H1 (cell line): Measurements from ENCODE around the gene CASP9. TPM values are rescaled to one million over a fixed set of nuclear protein-coding genes. Genes with fewer than 3 reads are reported as not detected.
"Not testable (repeated sequence)": the region's sequence is repeated elsewhere in the genome, so short reads cannot be mapped to it uniquely, and the experiment has no call there.

Experiments
- CTCF ChIA-PET: fragments of 300-600 bp; sonication (Branson Sonifier 250); formaldehyde crosslinking; loops from one replicate; lab custom pipeline; 2021; ENCODE audit not compliant: partially characterized antibody; lab: Charles Lee
- POLR2A ChIA-PET: fragments of 300-600 bp; sonication (Branson Sonifier 250); formaldehyde crosslinking; loops from one replicate; lab custom pipeline; 2021; ENCODE audit warnings: inconsistent platforms; ENCODE audit not compliant: partially characterized antibody; lab: Charles Lee
- DNase-seq, 2 experiments: peaks; one replicate each; pipeline versions ENCODE4 v3.0.0 to v3.0.0-alpha.2; 2010 to 2022; ENCODE audit warnings: low spot score in 2 of 2, low read depth in 1 of 2, mixed read lengths in 1 of 2
- FAIRE-seq: peaks from 2 replicates; lab custom pipeline; 2011; peaks lifted over from hg19 to GRCh38; lab: Jason Lieb, UNC
- H2AFZ ChIP-seq: 2 replicates; pipeline ENCODE4 v1.8.1; 2012; ENCODE audit warnings: low read length, inconsistent platforms
- H2AK5ac ChIP-seq: 2 replicates; pipeline ENCODE4 v1.6.1; 2013; ENCODE audit warnings: low read depth, low read length
- H2BK120ac ChIP-seq: replicated peaks from 2 replicates; pipeline ENCODE3; 2013; ENCODE audit warnings: low read depth, low read length, inconsistent platforms
- H2BK12ac ChIP-seq: 2 replicates; pipeline ENCODE4 v1.6.1; 2013; ENCODE audit warnings: low read depth, low read length
- H2BK15ac ChIP-seq: 2 replicates; pipeline ENCODE4 v1.6.1; 2013; ENCODE audit warnings: low read length
- H2BK20ac ChIP-seq: 2 replicates; pipeline ENCODE4 v1.6.1; 2013; ENCODE audit warnings: low read length
- H2BK5ac ChIP-seq: 2 replicates; pipeline ENCODE4 v1.6.1; 2013; ENCODE audit warnings: low read depth, low read length
- H3K14ac ChIP-seq: 2 replicates; pipeline ENCODE4 v1.6.1; 2013; ENCODE audit warnings: inconsistent platforms; ENCODE audit not compliant: insufficient read length
- H3K18ac ChIP-seq: 2 replicates; pipeline ENCODE4 v1.6.1; 2013; ENCODE audit warnings: low read length; ENCODE audit errors: extremely low read depth
- H3K23ac ChIP-seq: 2 replicates; pipeline ENCODE4 v1.6.1; 2013; ENCODE audit warnings: inconsistent platforms; ENCODE audit not compliant: insufficient read length
- H3K23me2 ChIP-seq: 2 replicates; pipeline ENCODE4 v1.6.1; 2013; ENCODE audit warnings: low read depth, low read length
- H3K27ac ChIP-seq: 2 replicates; pipeline ENCODE4 v1.6.1; 2011; ENCODE audit warnings: low read depth, low read length, inconsistent platforms
- H3K27me3 ChIP-seq, 4 experiments: replicated peaks in 1 of 4; 1 replicate in 1 of 4; 2 replicates in 3 of 4; pipeline versions ENCODE4 v1.6.1 to v1.8.1; 2011 to 2013; ENCODE audit warnings: low read length in 3 of 4, mild to moderate bottlenecking in 3 of 4, inconsistent platforms in 2 of 4, mixed read lengths in 2 of 4, moderate library complexity in 1 of 4; ENCODE audit not compliant: control insufficient read depth in 3 of 4, insufficient read depth in 3 of 4; ENCODE audit errors: extremely low read depth in 1 of 4
- H3K36me3 ChIP-seq, 4 experiments: 2 replicates each; pipeline versions ENCODE4 v1.6.1 to v1.8.1; 2011 to 2013; ENCODE audit warnings: mild to moderate bottlenecking in 4 of 4, low read length in 3 of 4, moderate library complexity in 2 of 4, control low read depth in 1 of 4, inconsistent platforms in 1 of 4; ENCODE audit not compliant: insufficient read depth in 4 of 4, control insufficient read depth in 2 of 4
- H3K4ac ChIP-seq: replicated peaks from 2 replicates; pipeline ENCODE3; 2013; ENCODE audit warnings: low read length, low read depth, mixed read lengths, inconsistent platforms; ENCODE audit not compliant: insufficient read length
- H3K4me1 ChIP-seq, 4 experiments: replicated peaks in 1 of 4; 1 replicate in 1 of 4; 2 replicates in 3 of 4; pipeline versions ENCODE4 v1.6.1 to v1.8.1; 2011 to 2013; ENCODE audit warnings: low read length in 3 of 4, inconsistent platforms in 2 of 4, mixed read lengths in 1 of 4; ENCODE audit not compliant: insufficient read depth in 4 of 4, control insufficient read depth in 3 of 4
- H3K4me2 ChIP-seq, 2 experiments: 2 replicates each; pipeline versions ENCODE4 v1.6.1 to v1.8.1; 2011 to 2013; ENCODE audit warnings: low read depth in 2 of 2, low read length in 2 of 2, control low read depth in 1 of 2, inconsistent platforms in 1 of 2, mild to moderate bottlenecking in 1 of 2; ENCODE audit not compliant: insufficient read depth in 1 of 2
- H3K4me3 ChIP-seq, 4 experiments: fragments of 200-600, 300-600 bp in 1 of 4; sonication (generic), shearing (Covaris generic), sonication (Bioruptor Twin) in 1 of 4; 2 replicates each; pipeline versions ENCODE4 v1.5.1 to v1.8.1; 2011 to 2016; ENCODE audit warnings: low read length in 4 of 4, low read depth in 3 of 4, control low read depth in 2 of 4, inconsistent platforms in 2 of 4, mild to moderate bottlenecking in 2 of 4, mixed read lengths in 1 of 4, moderate library complexity in 1 of 4; ENCODE audit not compliant: insufficient read depth in 2 of 4; ENCODE audit errors: extremely low read depth in 1 of 4
- H3K56ac ChIP-seq: replicated peaks from 2 replicates; pipeline ENCODE3; 2013; ENCODE audit warnings: low read depth, mild to moderate bottlenecking, mixed read lengths, low read length, inconsistent platforms; ENCODE audit not compliant: insufficient read length
- H3K79me1 ChIP-seq: 2 replicates; pipeline ENCODE4 v1.6.1; 2013; ENCODE audit warnings: low read depth, low read length, control low read depth
- H3K79me2 ChIP-seq, 2 experiments: 2 replicates each; pipeline versions ENCODE4 v1.6.1 to v1.8.1; 2012 to 2013; ENCODE audit warnings: low read length in 2 of 2, mild to moderate bottlenecking in 2 of 2, inconsistent platforms in 1 of 2; ENCODE audit not compliant: insufficient read depth in 2 of 2, control insufficient read depth in 1 of 2
- H3K9ac ChIP-seq, 4 experiments: replicated peaks in 1 of 4; 1 replicate in 1 of 4; 2 replicates in 3 of 4; pipeline versions ENCODE4 v1.6.1 to v1.8.1; 2011 to 2013; ENCODE audit warnings: low read depth in 3 of 4, low read length in 3 of 4, control low read depth in 2 of 4, mild to moderate bottlenecking in 2 of 4, moderate library complexity in 2 of 4, inconsistent platforms in 1 of 4; ENCODE audit errors: extremely low read depth in 1 of 4
- H3K9me3 ChIP-seq, 2 experiments: 2 replicates each; pipeline versions ENCODE4 v1.6.1 to v1.8.1; 2012 to 2013; ENCODE audit warnings: mild to moderate bottlenecking in 2 of 2, moderate library complexity in 2 of 2, control low read depth in 1 of 2, inconsistent platforms in 1 of 2, low read depth in 1 of 2, low read length in 1 of 2, mixed read lengths in 1 of 2; ENCODE audit not compliant: insufficient read depth in 2 of 2
- H4K20me1 ChIP-seq, 2 experiments: replicated peaks in 1 of 2; 2 replicates each; pipeline versions ENCODE3 to v1.8.1; 2011 to 2013; ENCODE audit warnings: inconsistent platforms in 2 of 2, low read length in 2 of 2, mild to moderate bottlenecking in 1 of 2; ENCODE audit not compliant: insufficient read depth in 2 of 2, control insufficient read depth in 1 of 2
- H4K5ac ChIP-seq: 2 replicates; pipeline ENCODE4 v1.6.1; 2013; ENCODE audit warnings: low read length, low read depth, mixed read lengths, inconsistent platforms; ENCODE audit not compliant: insufficient read length
- H4K8ac ChIP-seq: 2 replicates; pipeline ENCODE4 v1.8.0; 2013; ENCODE audit warnings: mild to moderate bottlenecking, moderate library complexity, low read length, inconsistent platforms; ENCODE audit not compliant: insufficient read depth; ENCODE audit errors: extremely low read depth
- H4K91ac ChIP-seq: replicated peaks from 2 replicates; pipeline ENCODE3; 2013; ENCODE audit warnings: low read length, mixed read lengths, inconsistent platforms; ENCODE audit not compliant: insufficient read length
- BACH1 ChIP-seq: IDR thresholded peaks from 2 replicates; pipeline ENCODE4 v1.6.1; 2012; ENCODE audit warnings: low read length, improper control_type of control experiment
- HDAC6 ChIP-seq: IDR thresholded peaks from one replicate; pipeline ENCODE4 v1.7.1; 2012; ENCODE audit warnings: low read depth, mild to moderate bottlenecking, inconsistent platforms, low read length, moderate library complexity
- POU5F1 ChIP-seq: IDR thresholded peaks from 2 replicates; pipeline ENCODE4 v1.6.1; 2011; ENCODE audit warnings: low read depth, mild to moderate bottlenecking, low read length, moderate library complexity
- SIRT6 ChIP-seq: IDR thresholded peaks from one replicate; pipeline ENCODE4 v1.7.1; 2012; ENCODE audit warnings: low read length, inconsistent platforms
- WGBS, 2 experiments: shearing (Covaris generic) in 1 of 2; methylation state at CpG; one replicate each; pipeline versions ENCODE4 v1.1.6 to v1.1.7; 2013 to 2015; ENCODE audit warnings: low lambda C conversion rate in 2 of 2, mixed read lengths in 2 of 2, inconsistent platforms in 1 of 2, low coverage in 1 of 2, missing lambda C conversion rate in 1 of 2; ENCODE audit not compliant: insufficient replicate concordance in 2 of 2, insufficient coverage in 1 of 2, insufficient read length in 1 of 2; ENCODE audit errors: extremely low coverage in 1 of 2, missing lambda C conversion rate in 1 of 2; 5-methylcytosine and 5-hydroxymethylcytosine counted together
- polyA plus RNA-seq, 7 experiments: library from polyadenylated mRNA; depleted of rRNA in 3 of 7; stranded (reverse) in 5 of 7; unstranded in 2 of 7; fragments of >200 nt in 5 of 7; fragments of 200-250 nt in 2 of 7; gene quantifications; 1 replicate in 5 of 7; 2 replicates in 1 of 7; 4 replicates in 1 of 7; pipeline versions ENCODE4 v1.2.1 to v1.2.3, GENCODE V29; 2011 to 2013; ENCODE audit warnings: missing spikeins in 2 of 7, mixed read lengths in 2 of 7
- total RNA-seq: library from RNA; stranded (reverse); fragmentation: NEBNext Ultra II Directional; extraction: Animal tissue kit (Norgen Biotek cat#: 25700); gene quantifications from 2 replicates; pipeline ENCODE4 v1.2.1, GENCODE V29; 2021
- TF ChIP-seq, protein P1 (sequence below), 3 experiments: IDR thresholded peaks; 1 replicate in 2 of 3; 2 replicates in 1 of 3; pipeline versions ENCODE4 v1.5.1 to v1.6.1; 2011; ENCODE audit warnings: low read length in 3 of 3, mild to moderate bottlenecking in 3 of 3, inconsistent platforms in 2 of 3, low read depth in 1 of 3, moderate library complexity in 1 of 3; ENCODE audit not compliant: insufficient read depth in 1 of 3; ENCODE audit errors: control extremely low read depth in 1 of 3

The CASP9 gene
- total and polyA plus RNA-seq, 2 of the 8 experiments (the other 6 are each of a cell fraction or from before 2014, with no cell fraction given): 14.8 to 36.3 TPM

- TF ChIP-seq POU5F1: no peak
- TF ChIP-seq BACH1: no peak
- TF ChIP-seq, protein P1, sequence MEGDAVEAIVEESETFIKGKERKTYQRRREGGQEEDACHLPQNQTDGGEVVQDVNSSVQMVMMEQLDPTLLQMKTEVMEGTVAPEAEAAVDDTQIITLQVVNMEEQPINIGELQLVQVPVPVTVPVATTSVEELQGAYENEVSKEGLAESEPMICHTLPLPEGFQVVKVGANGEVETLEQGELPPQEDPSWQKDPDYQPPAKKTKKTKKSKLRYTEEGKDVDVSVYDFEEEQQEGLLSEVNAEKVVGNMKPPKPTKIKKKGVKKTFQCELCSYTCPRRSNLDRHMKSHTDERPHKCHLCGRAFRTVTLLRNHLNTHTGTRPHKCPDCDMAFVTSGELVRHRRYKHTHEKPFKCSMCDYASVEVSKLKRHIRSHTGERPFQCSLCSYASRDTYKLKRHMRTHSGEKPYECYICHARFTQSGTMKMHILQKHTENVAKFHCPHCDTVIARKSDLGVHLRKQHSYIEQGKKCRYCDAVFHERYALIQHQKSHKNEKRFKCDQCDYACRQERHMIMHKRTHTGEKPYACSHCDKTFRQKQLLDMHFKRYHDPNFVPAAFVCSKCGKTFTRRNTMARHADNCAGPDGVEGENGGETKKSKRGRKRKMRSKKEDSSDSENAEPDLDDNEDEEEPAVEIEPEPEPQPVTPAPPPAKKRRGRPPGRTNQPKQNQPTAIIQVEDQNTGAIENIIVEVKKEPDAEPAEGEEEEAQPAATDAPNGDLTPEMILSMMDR (IDR thresholded peaks at IDR 0.05; ENCODE audit: control extremely low read depth in 1 of 3, insufficient read depth in 1 of 3, low read depth in 1 of 3, low read length in 3 of 3): no peak
- no peak for TF ChIP-seq HDAC6
- TF ChIP-seq SIRT6: no peak
These were observed 55.9 kb downstream of the CASP9 start (continued) for GRCh38 chr1:15468145-15468544.

DNA sequence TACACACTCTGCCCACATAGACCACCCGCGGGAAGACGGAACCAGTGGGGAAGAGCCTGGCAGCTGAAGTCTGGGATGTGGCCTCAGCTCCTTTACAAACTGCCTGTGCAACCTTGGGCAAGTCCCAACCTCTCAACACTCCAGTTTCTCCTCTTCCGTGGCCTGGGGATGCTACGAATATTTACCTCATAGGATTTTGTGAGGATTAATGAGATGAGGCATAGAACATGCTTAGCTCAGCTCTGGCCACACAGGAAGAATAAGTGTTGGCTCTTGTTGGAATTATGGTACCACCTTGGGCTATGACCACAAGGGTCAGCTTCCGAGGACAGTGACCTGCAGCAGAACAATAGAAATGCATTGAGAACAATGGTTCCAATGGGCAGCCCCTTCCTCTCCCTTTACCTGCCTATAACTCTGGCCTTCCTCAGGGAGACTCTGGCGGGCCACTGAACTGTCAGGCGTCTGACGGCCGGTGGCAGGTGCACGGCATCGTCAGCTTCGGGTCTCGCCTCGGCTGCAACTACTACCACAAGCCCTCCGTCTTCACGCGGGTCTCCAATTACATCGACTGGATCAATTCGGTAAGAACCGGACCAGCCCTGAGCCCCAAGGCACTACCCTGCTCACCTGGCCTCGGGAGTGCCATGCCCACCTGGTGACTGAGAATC, 56.9 kb downstream of the CASP9 start:
- H4K8ac ChIP-seq, H3K79me1 ChIP-seq, H2BK5ac ChIP-seq, H3K79me2 ChIP-seq, H3K56ac ChIP-seq, H4K5ac ChIP-seq, H2BK15ac ChIP-seq, DNase-seq, H2BK20ac ChIP-seq, H3K27me3 ChIP-seq, H3K27ac ChIP-seq, H3K36me3 ChIP-seq, FAIRE-seq, H3K4ac ChIP-seq, H3K18ac ChIP-seq, H3K14ac ChIP-seq, H4K91ac ChIP-seq, H3K9ac ChIP-seq, H3K4me1 ChIP-seq, H3K4me2 ChIP-seq, H2BK120ac ChIP-seq, H4K20me1 ChIP-seq, H2AK5ac ChIP-seq, H3K4me3 ChIP-seq, H3K9me3 ChIP-seq, H2AFZ ChIP-seq, H3K23ac ChIP-seq, H3K23me2 ChIP-seq, CTCF ChIA-PET, H2BK12ac ChIP-seq: not testable (repeated sequence)
- 95% methylated on average over 22 of the region's 22 CpGs; no CpG with 5 or more reads in 1 of the 2 experiments for WGBS, 2 experiments
- POLR2A ChIA-PET: interaction anchor here (0.6 kb wide), 1 partner anchor 9 kb away, joined by 4 read pairs; no protein-coding TSS in a partner anchor
